Vagina (tissue), 2 donors: Measurements from ENCODE around the gene LRRC7. TPM values are rescaled to one million over a fixed set of nuclear protein-coding genes. Genes with fewer than 3 reads are reported as not detected.

Experiments used
- DNase-seq, 2 donors: peaks; one replicate each; pipeline ENCODE4 v3.0.0-alpha.2; 2017; ENCODE audit errors: extremely low spot score in 2 of 2
- H3K27ac ChIP-seq: fragments of 200-600 bp; sonication (generic); one replicate; pipeline ENCODE4 v1.5.1; 2019
- H3K27me3 ChIP-seq: fragments of 200-600 bp; sonication (generic); one replicate; pipeline ENCODE4 v1.5.1; 2019
- H3K36me3 ChIP-seq, 2 donors: fragments of 200-600 bp; sonication (generic); one replicate each; pipeline ENCODE4 v1.5.1; 2017 to 2019
- H3K4me1 ChIP-seq: fragments of 200-600 bp; sonication (generic); one replicate; pipeline ENCODE4 v1.5.1; 2019
- H3K4me3 ChIP-seq, 2 donors: fragments of 200-600 bp; sonication (generic); 1 replicate in 1 of 2; 2 replicates in 1 of 2; pipeline ENCODE4 v1.5.1; 2016 to 2019
- H3K9me3 ChIP-seq: fragments of 200-600 bp; sonication (generic); one replicate; pipeline ENCODE4 v1.5.1; 2019
- POLR2A ChIP-seq, 2 donors: fragments of 450-650 bp; IDR thresholded peaks; one replicate each; pipeline ENCODE4 v1.6.1; 2017; ENCODE audit warnings: antibody characterized with exemption in 2 of 2, mild to moderate bottlenecking in 2 of 2, moderate library complexity in 2 of 2
- POLR2AphosphoS5 ChIP-seq, 2 donors: sonication (generic); formaldehyde crosslinking; IDR thresholded peaks; one replicate each; pipeline ENCODE4 v1.9.0; 2017; ENCODE audit warnings: antibody characterized with exemption in 2 of 2, mild to moderate bottlenecking in 2 of 2, low read depth in 1 of 2; ENCODE audit not compliant: insufficient read depth in 1 of 2
- intact Hi-C: fragments of 100-400 bp; cut with DNase I; formaldehyde crosslinking; loops from one replicate; pipeline ENCODE4 v1.15.1; 2023
- total RNA-seq: library from RNA; depleted of rRNA; stranded (reverse); fragments of >200 nt; gene quantifications from one replicate; pipeline ENCODE4 v1.2.3, GENCODE V29; 2016
- TF ChIP-seq, protein P1 (sequence below), 3 experiments: fragments of 450-650 bp in 2 of 3; fragments of 200-600 bp in 1 of 3; sonication (generic) in 1 of 3; IDR thresholded peaks; one replicate each; pipeline ENCODE4 v1.5.1; 2017 to 2019; ENCODE audit warnings: antibody characterized with exemption in 3 of 3, mild to moderate bottlenecking in 2 of 3, moderate library complexity in 2 of 3

LRRC7 gene
- total RNA-seq, 1 donor from 2014 or later, result not detected

DNA sequence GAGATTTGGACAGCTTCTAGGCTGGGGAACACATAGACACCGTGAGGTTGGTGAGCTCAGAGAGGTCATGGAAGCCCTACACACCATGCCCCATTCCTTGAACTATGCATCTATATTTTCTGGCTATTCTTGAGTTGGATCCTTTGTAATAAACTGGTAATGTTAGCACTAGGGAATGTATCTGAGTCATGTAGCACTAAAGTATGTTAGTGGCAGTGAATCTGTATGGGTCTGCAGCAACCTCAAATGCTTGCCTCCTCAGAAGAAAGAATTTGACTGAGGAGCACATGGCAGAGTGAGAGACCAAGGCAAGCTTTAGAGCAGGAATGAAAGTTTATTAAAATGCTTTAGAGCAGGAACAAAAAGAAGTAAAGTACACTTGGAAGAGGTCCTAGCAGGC lies 43.7 kb upstream of the LRRC7 start:
- intact Hi-C loops, result no loop called here
- no peak for DNase-seq

DNA sequence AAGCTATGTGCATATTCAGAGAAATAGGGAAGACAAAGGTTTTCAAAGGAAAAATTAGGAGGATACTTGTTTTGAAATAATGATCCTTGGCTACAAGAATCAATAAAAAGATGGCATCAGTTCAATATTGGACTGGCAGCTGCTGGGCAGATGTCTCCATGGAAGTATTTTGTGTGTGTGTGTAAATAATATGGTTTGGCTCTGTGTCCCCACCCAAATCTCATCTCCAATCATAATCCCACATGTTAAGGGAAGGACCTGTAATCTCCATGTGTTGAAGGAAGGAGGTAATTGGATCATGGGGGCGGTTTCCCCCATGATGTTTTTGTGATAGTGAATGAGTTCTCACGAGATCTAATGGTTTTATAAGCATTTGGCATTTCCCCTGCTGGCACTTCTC lies 40.4 kb upstream of the LRRC7 start:
- H3K27ac ChIP-seq, result no peak overlapping the region
- no peaks in the 10 kb centered on the region for H3K9me3 ChIP-seq
- H3K27me3 ChIP-seq, result no peaks in the 10 kb centered on the region
- no peaks in the 10 kb centered on the region for H3K4me1 ChIP-seq
- H3K36me3 ChIP-seq, result no peaks in the 10 kb centered on the region
- no peak overlapping the region for H3K4me3 ChIP-seq
- TF ChIP-seq POLR2AphosphoS5 (IDR thresholded peaks at IDR 0.05; ENCODE audit: insufficient read depth in 1 of 2, low read depth in 1 of 2) (no peak), POLR2A (IDR thresholded peaks at IDR 0.05) (no peak)
- TF ChIP-seq, protein P1, sequence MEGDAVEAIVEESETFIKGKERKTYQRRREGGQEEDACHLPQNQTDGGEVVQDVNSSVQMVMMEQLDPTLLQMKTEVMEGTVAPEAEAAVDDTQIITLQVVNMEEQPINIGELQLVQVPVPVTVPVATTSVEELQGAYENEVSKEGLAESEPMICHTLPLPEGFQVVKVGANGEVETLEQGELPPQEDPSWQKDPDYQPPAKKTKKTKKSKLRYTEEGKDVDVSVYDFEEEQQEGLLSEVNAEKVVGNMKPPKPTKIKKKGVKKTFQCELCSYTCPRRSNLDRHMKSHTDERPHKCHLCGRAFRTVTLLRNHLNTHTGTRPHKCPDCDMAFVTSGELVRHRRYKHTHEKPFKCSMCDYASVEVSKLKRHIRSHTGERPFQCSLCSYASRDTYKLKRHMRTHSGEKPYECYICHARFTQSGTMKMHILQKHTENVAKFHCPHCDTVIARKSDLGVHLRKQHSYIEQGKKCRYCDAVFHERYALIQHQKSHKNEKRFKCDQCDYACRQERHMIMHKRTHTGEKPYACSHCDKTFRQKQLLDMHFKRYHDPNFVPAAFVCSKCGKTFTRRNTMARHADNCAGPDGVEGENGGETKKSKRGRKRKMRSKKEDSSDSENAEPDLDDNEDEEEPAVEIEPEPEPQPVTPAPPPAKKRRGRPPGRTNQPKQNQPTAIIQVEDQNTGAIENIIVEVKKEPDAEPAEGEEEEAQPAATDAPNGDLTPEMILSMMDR (IDR thresholded peaks at IDR 0.05), result no peak
- intact Hi-C loops, result no loop called here
- DNase-seq, result no peak

More for the DNA sequence above, 43.7 kb upstream of the LRRC7 start:
- H3K27ac ChIP-seq, result no peak overlapping the region
- H3K36me3 ChIP-seq, result no peaks in the 10 kb centered on the region
- TF ChIP-seq, protein P1 (IDR thresholded peaks at IDR 0.05), result no peak
- TF ChIP-seq POLR2AphosphoS5 (IDR thresholded peaks at IDR 0.05; ENCODE audit: insufficient read depth in 1 of 2, low read depth in 1 of 2) (no peak), POLR2A (IDR thresholded peaks at IDR 0.05) (no peak)
- no peaks in the 10 kb centered on the region for H3K9me3 ChIP-seq
- H3K27me3 ChIP-seq, result no peaks in the 10 kb centered on the region
- no peak overlapping the region for H3K4me3 ChIP-seq
- no peaks in the 10 kb centered on the region for H3K4me1 ChIP-seq

DNA sequence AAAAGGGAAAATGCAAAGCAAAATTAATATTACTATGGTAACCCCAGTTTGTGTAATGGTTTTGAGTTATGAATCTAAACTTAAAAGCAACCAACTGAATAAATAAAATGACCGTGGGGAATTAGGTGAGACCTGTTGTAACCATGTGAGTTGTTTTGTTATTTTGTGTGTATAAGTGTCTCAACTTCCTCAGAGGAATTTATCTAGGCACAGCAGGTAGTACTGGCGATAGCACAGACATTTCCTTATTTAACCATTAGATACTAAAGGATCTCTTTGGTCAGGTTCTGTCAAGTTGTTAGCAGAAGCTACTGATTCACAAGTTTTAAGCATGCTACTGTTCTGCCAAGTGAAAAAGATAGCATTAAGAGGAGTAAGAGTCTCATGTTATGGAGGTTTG lies 39.3 kb upstream of the LRRC7 start:
- intact Hi-C loops, result no loop called here
- TF ChIP-seq, protein P1 (IDR thresholded peaks at IDR 0.05), result no peak
- TF ChIP-seq POLR2A (IDR thresholded peaks at IDR 0.05), result no peak
- no peak for TF ChIP-seq POLR2AphosphoS5 (IDR thresholded peaks at IDR 0.05; ENCODE audit: insufficient read depth in 1 of 2, low read depth in 1 of 2)

DNA sequence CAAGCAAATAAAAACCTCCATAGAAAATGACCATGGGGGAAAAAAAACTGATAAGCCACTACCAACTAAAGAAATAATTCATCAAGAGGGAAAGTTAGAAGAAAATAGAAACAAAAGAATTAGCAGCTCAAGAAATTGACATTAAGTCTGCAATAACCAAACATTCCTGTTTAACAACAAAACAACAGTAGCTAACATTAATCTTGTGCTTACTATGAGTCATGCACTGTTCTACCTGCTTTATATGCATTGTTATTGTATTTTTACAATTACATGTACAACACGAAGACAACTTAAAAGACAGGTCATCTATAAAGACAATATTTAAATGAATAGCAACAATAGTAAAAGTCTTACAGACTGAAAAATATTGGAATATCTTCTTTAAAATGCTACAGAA lies 34.4 kb upstream of the LRRC7 start:
- TF ChIP-seq, protein P1 (IDR thresholded peaks at IDR 0.05), result no peak
- TF ChIP-seq POLR2A (IDR thresholded peaks at IDR 0.05), result no peak
- TF ChIP-seq POLR2AphosphoS5 (IDR thresholded peaks at IDR 0.05; ENCODE audit: insufficient read depth in 1 of 2, low read depth in 1 of 2), result no peak
- Histone ChIP-seq H3K4me3 (no peak overlapping the region), H3K4me1 (no peaks in the 10 kb centered on the region), H3K9me3 (no peaks in the 10 kb centered on the region), H3K36me3 (no peaks in the 10 kb centered on the region), H3K27me3 (no peaks in the 10 kb centered on the region), H3K27ac (no peak overlapping the region)
- no peak for DNase-seq
- intact Hi-C loops, result no loop called here

More for the DNA sequence above, 39.3 kb upstream of the LRRC7 start:
- Histone ChIP-seq H3K27ac (no peak overlapping the region), H3K36me3 (no peaks in the 10 kb centered on the region), H3K4me3 (no peak overlapping the region), H3K27me3 (no peaks in the 10 kb centered on the region), H3K4me1 (no peaks in the 10 kb centered on the region), H3K9me3 (no peaks in the 10 kb centered on the region)
- no peak for DNase-seq

DNA sequence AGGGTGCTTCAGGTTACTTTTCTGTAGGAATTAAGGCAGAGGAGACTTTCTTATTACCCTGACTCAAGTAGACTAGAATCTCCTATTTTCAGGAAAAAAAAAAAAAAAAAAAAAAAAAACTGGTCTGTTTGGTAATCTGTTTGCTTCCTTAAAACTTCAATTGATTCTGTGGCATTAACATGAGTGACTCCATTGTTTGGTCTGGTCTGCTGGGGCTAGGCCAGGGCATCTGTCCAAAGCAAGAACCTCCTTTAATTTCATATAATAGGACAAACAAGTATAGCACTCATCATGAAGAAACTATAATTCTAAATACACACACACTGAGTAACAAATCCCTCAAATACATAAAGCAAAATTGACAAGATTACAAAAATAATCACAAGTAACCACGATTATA lies 32.9 kb upstream of the LRRC7 start:
- H3K27ac ChIP-seq, result no peak overlapping the region
- H3K27me3 ChIP-seq, result no peaks in the 10 kb centered on the region
- TF ChIP-seq, protein P1 (IDR thresholded peaks at IDR 0.05), result no peak
- TF ChIP-seq POLR2AphosphoS5 (IDR thresholded peaks at IDR 0.05; ENCODE audit: insufficient read depth in 1 of 2, low read depth in 1 of 2) (no peak), POLR2A (IDR thresholded peaks at IDR 0.05) (no peak)
- H3K36me3 ChIP-seq, result no peaks in the 10 kb centered on the region
- H3K9me3 ChIP-seq, result no peaks in the 10 kb centered on the region
- intact Hi-C loops, result no loop called here
- H3K4me1 ChIP-seq, result no peaks in the 10 kb centered on the region
- DNase-seq, result no peak
- H3K4me3 ChIP-seq, result no peak overlapping the region
